NB4 (cell line): Measurements from ENCODE around the gene MICALL1.

Experiments
- CTCF ChIP-seq: IDR thresholded peaks from one replicate; pipeline ENCODE4 v1.5.1; 2012; ENCODE audit warnings: low read depth, low read length
- MAX ChIP-seq: IDR thresholded peaks from 2 replicates; pipeline ENCODE4 v1.6.1; 2011; ENCODE audit warnings: low read depth, low read length
- MYC ChIP-seq: IDR thresholded peaks from 2 replicates; pipeline ENCODE4 v1.6.1; 2011; ENCODE audit warnings: low read depth, low read length
- POLR2A ChIP-seq: IDR thresholded peaks from 2 replicates; pipeline ENCODE4 v1.6.1; 2011; ENCODE audit warnings: mild to moderate bottlenecking; ENCODE audit not compliant: insufficient read length; ENCODE audit errors: extremely low read depth

GRCh38 chr22:37933711-37934376 lies 27.7 kb downstream of the MICALL1 start:
- TF ChIP-seq CTCF (peak; percentile 96), POLR2A (no peak), MAX (0 out of 2 replicates have a peak, but pooled peaks have one; percentile 16), MYC (no peak)
